ENCODE results near the gene KSR2. TPM values are rescaled to one million over a fixed set of nuclear protein-coding genes. Genes with fewer than 3 reads are reported as not detected.
"Not testable (repeated sequence)": the region's sequence is repeated elsewhere in the genome, so short reads cannot be mapped to it uniquely, and the experiment has no call there.

Gene KSR2
- total and polyA plus RNA-seq, 9 donors = under 0.01 to 0.15 (median 0.08) TPM; not detected in 4

- Histone ChIP-seq H3K27ac (no peak overlapping the region), H3K36me3 (no peaks in the 10 kb centered on the region), H3K9me3 (peaks cover 0 to 3% of the 10 kb centered on the region in 2 donors), H3K4me3 (no peak overlapping the region), H3K27me3 (no peaks in the 10 kb centered on the region), H3K4me1 (ENCODE audit: insufficient read depth) (no peaks in the 10 kb centered on the region)
- no peak for DNase-seq
- TF ChIP-seq EP300 (IDR thresholded peaks at IDR 0.05) = no peak
- 19 to 29% (median 27%) methylated on average over 8 of the region's 8 CpGs for WGBS, 3 donors
- intact Hi-C loops (cut with DNase I) = no loop called here
Measured at GRCh38 chr12:117878605-117879004, 90.2 kb downstream of the KSR2 start.

GRCh38 chr12:117876436-117876816 lies 92.4 kb downstream of the KSR2 start:
- 53 to 59% (median 58%) methylated on average over 3 of the region's 3 CpGs for WGBS, 3 donors
- Histone ChIP-seq H3K9me3 (peaks cover 0 to 3% of the 10 kb centered on the region in 2 donors), H3K4me1 (ENCODE audit: insufficient read depth) (no peaks in the 10 kb centered on the region), H3K27me3 (no peaks in the 10 kb centered on the region), H3K36me3 (no peaks in the 10 kb centered on the region), H3K27ac (no peak overlapping the region), H3K4me3 (no peak overlapping the region)
- intact Hi-C loops (cut with DNase I) = no loop called here
- TF ChIP-seq POLR2A (IDR thresholded peaks at IDR 0.05) (no peak), CTCF (IDR thresholded peaks at IDR 0.05) (no peak), EP300 (IDR thresholded peaks at IDR 0.05) (no peak)
- no peak for DNase-seq

GRCh38 chr12:117875744-117876435 lies 92.9 kb downstream of the KSR2 start:
- Histone ChIP-seq H3K27ac (no peak overlapping the region), H3K36me3 (no peaks in the 10 kb centered on the region), H3K9me3 (peaks cover 0 to 3% of the 10 kb centered on the region in 2 donors), H3K27me3 (no peaks in the 10 kb centered on the region), H3K4me1 (ENCODE audit: insufficient read depth) (no peaks in the 10 kb centered on the region), H3K4me3 (no peak overlapping the region)
- DNase-seq = no peak
- TF ChIP-seq EP300 (IDR thresholded peaks at IDR 0.05) (no peak), POLR2A (IDR thresholded peaks at IDR 0.05) (no peak), CTCF (IDR thresholded peaks at IDR 0.05) (no peak)
- WGBS, 3 donors = 11 to 12% (median 11%) methylated on average over 29 of the region's 29 CpGs
- intact Hi-C loops (cut with DNase I) = no loop called here

DNA sequence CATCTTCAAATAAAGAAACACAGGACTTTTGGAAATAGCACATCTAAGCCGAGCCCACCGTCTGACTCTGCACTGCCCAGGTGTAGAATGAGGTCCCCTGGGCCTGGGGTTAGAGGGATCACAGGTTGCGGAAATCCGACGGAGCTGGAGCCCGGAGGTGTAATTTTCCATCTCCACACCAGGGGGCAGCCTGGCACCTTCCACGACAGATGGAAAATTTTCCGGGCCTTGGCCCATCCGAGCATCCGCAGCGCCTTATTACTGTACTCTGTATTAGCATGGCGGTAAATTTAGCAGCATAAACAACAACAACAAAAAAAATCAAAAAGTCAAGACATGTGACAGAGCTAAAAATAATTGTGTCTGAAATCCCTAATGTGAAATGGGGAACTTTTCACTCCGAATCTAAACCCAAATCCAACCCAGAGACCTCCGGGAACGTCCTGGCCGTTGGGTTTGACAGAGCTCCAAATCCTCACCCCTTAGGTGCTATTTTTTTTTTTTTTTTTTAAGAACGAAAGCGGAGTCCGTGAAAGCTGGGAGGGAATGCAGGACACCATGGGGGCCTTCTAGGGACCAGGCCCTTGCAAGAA lies 93.9 kb downstream of the KSR2 start:
- H3K36me3 ChIP-seq = no peaks in the 10 kb centered on the region
- H3K9me3 ChIP-seq = peaks cover 0 to 3% of the 10 kb centered on the region in 2 donors
- peak; percentile 35 to 77 (median 52) for DNase-seq
- 19 to 25% (median 24%) methylated on average over 19 of the region's 19 CpGs for WGBS, 3 donors
- no peak for TF ChIP-seq POLR2A (IDR thresholded peaks at IDR 0.05)
- TF ChIP-seq CTCF (IDR thresholded peaks at IDR 0.05) = peak in 2 of 3 donors; percentile 43 to 45
- no peak for TF ChIP-seq EP300 (IDR thresholded peaks at IDR 0.05)
- H3K27ac ChIP-seq = no peak overlapping the region
- intact Hi-C loops (cut with DNase I) = no loop called here
- no peaks in the 10 kb centered on the region for H3K4me1 ChIP-seq (ENCODE audit: insufficient read depth)
- H3K4me3 ChIP-seq = no peak overlapping the region
- H3K27me3 ChIP-seq = no peaks in the 10 kb centered on the region

GRCh38 chr12:117874198-117874597 lies 94.6 kb downstream of the KSR2 start:
- H3K4me3 ChIP-seq; intact Hi-C loops (cut with DNase I); H3K9me3 ChIP-seq; H3K27ac ChIP-seq; H3K36me3 ChIP-seq; H3K27me3 ChIP-seq; DNase-seq; H3K4me1 ChIP-seq (ENCODE audit: insufficient read depth): not testable (repeated sequence)
- 75 to 85% (median 80%) methylated on average over 3 of the region's 3 CpGs for WGBS, 3 donors

All from ovary (tissue), 9 donors.